ENCODE measurements around the gene SGTB. TPM values are rescaled to one million over a fixed set of nuclear protein-coding genes. Genes with fewer than 3 reads are reported as not detected.

SGTB gene
- total RNA-seq, 1 experiment from 2014 or later, result 13.5 TPM

GRCh38 chr5:65699338-65699737, 22.6 kb downstream of the SGTB start (continued):
- TF ChIP-seq PREB (CRISPR knock-in tag; IDR thresholded peaks at IDR 0.05; ENCODE audit: borderline replicate concordance) (no peak), FOXP1 (CRISPR knock-in tag; IDR thresholded peaks at IDR 0.05; ENCODE audit: borderline replicate concordance) (no peak), USF2 (CRISPR knock-in tag; IDR thresholded peaks at IDR 0.05) (no peak)

GRCh38 chr5:65696892-65697291, 25.0 kb downstream of the SGTB start:
- Mint-ChIP-seq H3K4me1 (no peaks in the 10 kb centered on the region), H3K4me3 (no peak overlapping the region), H3K27ac (no peak overlapping the region), H3K9me3 (no peaks in the 10 kb centered on the region), H3K27me3 (ENCODE audit: low read depth) (no peaks in the 10 kb centered on the region), H3K36me3 (peaks cover 11% of the 10 kb centered on the region)
- ATAC-seq (no peak), DNase-seq (ENCODE audit: low spot score) (no peak)
- TF ChIP-seq SP1 (CRISPR knock-in tag; conservative IDR thresholded peaks at IDR 0.05), result no peak
- TF ChIP-seq ZNF423 (CRISPR knock-in tag; IDR thresholded peaks at IDR 0.05), result no peak
- no peak for TF ChIP-seq MXD4 (CRISPR knock-in tag; IDR thresholded peaks at IDR 0.05; ENCODE audit: borderline replicate concordance)
- no peak for TF ChIP-seq GTF2I (CRISPR knock-in tag; conservative IDR thresholded peaks at IDR 0.05)
- no peak for TF ChIP-seq STAT6 (CRISPR knock-in tag; conservative IDR thresholded peaks at IDR 0.05; ENCODE audit: low read depth)
- TF ChIP-seq ZBTB43 (CRISPR knock-in tag; IDR thresholded peaks at IDR 0.05), result no peak
- no peak for TF ChIP-seq RELA (CRISPR knock-in tag; IDR thresholded peaks at IDR 0.05; ENCODE audit: borderline replicate concordance)
- no peak for TF ChIP-seq PRRX2 (CRISPR knock-in tag; IDR thresholded peaks at IDR 0.05)
- no peak for TF ChIP-seq ZNF219 (CRISPR knock-in tag; IDR thresholded peaks at IDR 0.05; ENCODE audit: borderline replicate concordance)
- TF ChIP-seq ATF6 (CRISPR knock-in tag; IDR thresholded peaks at IDR 0.05), result no peak
- TF ChIP-seq ZNF396 (CRISPR knock-in tag; IDR thresholded peaks at IDR 0.05; ENCODE audit: borderline replicate concordance), result no peak
- TF ChIP-seq GRHL2 (CRISPR knock-in tag; IDR thresholded peaks at IDR 0.05; ENCODE audit: insufficient replicate concordance, severe bottlenecking), result no peak
- TF ChIP-seq FOXJ3 (CRISPR knock-in tag; IDR thresholded peaks at IDR 0.05; ENCODE audit: borderline replicate concordance), result no peak
- TF ChIP-seq OVOL2 (CRISPR knock-in tag; IDR thresholded peaks at IDR 0.05; ENCODE audit: borderline replicate concordance), result no peak
- no peak for TF ChIP-seq RORB (CRISPR knock-in tag; IDR thresholded peaks at IDR 0.05)
- TF ChIP-seq TCF7 (CRISPR knock-in tag; IDR thresholded peaks at IDR 0.05; ENCODE audit: low read depth), result no peak
- ChIA-PET CTCF (no interaction called here), POLR2A (no interaction called here)

Measured in WTC11 (cell line).